Activated T-helper 2 cell treated with anti-CD3 and anti-CD28 coated beads, Interferon-gamma antibody, Interleukin-2, Interleukin-4, amounts not matched to agents 10 μg/mL and 5 μg/mL and 100 μg/mL, durations not matched to agents 14 hours and 24 hours and 36 hours (primary cell): ENCODE results near the gene RUFY1. TPM values are rescaled to one million over a fixed set of nuclear protein-coding genes. Genes with fewer than 3 reads are reported as not detected.
"Not testable (repeated sequence)": the region's sequence is repeated elsewhere in the genome, so short reads cannot be mapped to it uniquely, and the experiment has no call there.

Source experiments
- DNase-seq: peaks from one replicate; pipeline ENCODE4 v3.0.0; 2021; ENCODE audit warnings: low spot score
- H3K27ac Mint-ChIP-seq: one replicate; pipeline ENCODE4 v1.8.0; 2021; ENCODE audit warnings: mixed read lengths
- H3K27me3 Mint-ChIP-seq: one replicate; pipeline ENCODE4 v1.8.0; 2021; ENCODE audit warnings: low read depth, mixed read lengths
- H3K36me3 Mint-ChIP-seq: one replicate; pipeline ENCODE4 v1.8.0; 2021; ENCODE audit warnings: low read depth, mixed read lengths
- H3K4me1 Mint-ChIP-seq: one replicate; pipeline ENCODE4 v1.8.0; 2021; ENCODE audit warnings: low read depth, mixed read lengths
- H3K4me3 Mint-ChIP-seq: one replicate; pipeline ENCODE4 v1.8.0; 2021; ENCODE audit warnings: low read depth, mild to moderate bottlenecking, moderate library complexity, mixed read lengths
- H3K9me3 Mint-ChIP-seq: one replicate; pipeline ENCODE4 v1.8.0; 2021; ENCODE audit warnings: mixed read lengths
- intact Hi-C: fragments of 100-400 bp; cut with micrococcal nuclease; formaldehyde crosslinking; loops from one replicate; pipeline ENCODE4 v1.15.1; 2023
- total RNA-seq: library from RNA; stranded (reverse); gene quantifications from 2 replicates; pipeline ENCODE4 v1.2.3, GENCODE V29; 2022

The RUFY1 gene
- total RNA-seq, 1 donor from 2014 or later, result 42.0 TPM

GRCh38 chr5:179621551-179622214, 71.3 kb downstream of the RUFY1 start:
- Mint-ChIP-seq H3K27me3 (no peaks in the 10 kb centered on the region), H3K4me3 (peak overlapping the region; percentile 98), H3K9me3 (no peaks in the 10 kb centered on the region), H3K27ac (peak overlapping the region; percentile 81), H3K36me3 (peaks cover 68% of the 10 kb centered on the region), H3K4me1 (peaks cover 53% of the 10 kb centered on the region)
- DNase-seq, result no peak
- intact Hi-C loops, result loop anchor here (2.0 to 10.0 kb wide), 6 partner anchors 71 to 1623 kb away; partner anchors contain the start of genes CLK4, RACK1, RUFY1 and SQSTM1

- Mint-ChIP-seq H3K9me3 (no peaks in the 10 kb centered on the region), H3K4me3 (peak within 1 kb of the TSS; percentile 98), H3K4me1 (peaks cover 38% of the 10 kb centered on the region), H3K36me3 (peaks cover 52% of the 10 kb centered on the region), H3K27ac (peak within 1 kb of the TSS; percentile 99), H3K27me3 (no peaks in the 10 kb centered on the region)
- intact Hi-C loops, result loop anchor here (1.0 to 10.0 kb wide), 10 partner anchors 55 to 1622 kb away; partner anchors contain the start of genes CANX, CLK4, MAML1 and RACK1
- DNase-seq, result peak; percentile 98
Measured at GRCh38 chr5:179623003-179623905, 72.9 kb downstream of the RUFY1 start, which contains the start of gene HNRNPH1. HNRNPH1 (minus strand) TSS chr5:179623671; CDS start chr5:179623133, 538 bp downstream.

- Mint-ChIP-seq H3K9me3 (no peaks in the 10 kb centered on the region), H3K36me3 (peaks cover 43% of the 10 kb centered on the region), H3K27me3 (no peaks in the 10 kb centered on the region), H3K4me3 (peak overlapping the region; percentile 98), H3K4me1 (peaks cover 35% of the 10 kb centered on the region), H3K27ac (peak overlapping the region; percentile 99)
- peak; percentile 54 for DNase-seq
- intact Hi-C loops, result loop anchor here (1.0 to 10.0 kb wide), 10 partner anchors 54 to 1621 kb away; partner anchors contain the start of genes CANX, CLK4, MAML1 and RACK1
Measured at GRCh38 chr5:179623906-179624741, 73.8 kb downstream of the RUFY1 start.

- no peaks in the 10 kb centered on the region for H3K9me3 Mint-ChIP-seq
Measured at GRCh38 chr5:179624841-179625271, 74.5 kb downstream of the RUFY1 start.

GRCh38 chr5:179633501-179634369, 83.4 kb downstream of the RUFY1 start:
- H3K27ac Mint-ChIP-seq, DNase-seq, H3K4me3 Mint-ChIP-seq, H3K27me3 Mint-ChIP-seq, H3K36me3 Mint-ChIP-seq, intact Hi-C loops, H3K4me1 Mint-ChIP-seq, H3K9me3 Mint-ChIP-seq: not testable (repeated sequence)

More at GRCh38 chr5:179624841-179625271, 74.5 kb downstream of the RUFY1 start:
- no peak for DNase-seq
- Mint-ChIP-seq H3K4me3 (peak overlapping the region; percentile 98), H3K27me3 (no peaks in the 10 kb centered on the region), H3K36me3 (peaks cover 37% of the 10 kb centered on the region), H3K27ac (peak overlapping the region; percentile 99), H3K4me1 (peaks cover 31% of the 10 kb centered on the region)
- intact Hi-C loops, result loop anchor here (5.0 to 10.0 kb wide), 5 partner anchors 177 to 1620 kb away; partner anchors contain the start of genes CLK4, RACK1 and SQSTM1

- H3K36me3 Mint-ChIP-seq, H3K9me3 Mint-ChIP-seq, H3K4me1 Mint-ChIP-seq, H3K27me3 Mint-ChIP-seq, H3K27ac Mint-ChIP-seq, DNase-seq, intact Hi-C loops, H3K4me3 Mint-ChIP-seq: not testable (repeated sequence)
Measured at GRCh38 chr5:179634370-179635172, 84.2 kb downstream of the RUFY1 start.

- intact Hi-C loops, H3K9me3 Mint-ChIP-seq, H3K27ac Mint-ChIP-seq, H3K4me1 Mint-ChIP-seq, H3K36me3 Mint-ChIP-seq, DNase-seq, H3K4me3 Mint-ChIP-seq, H3K27me3 Mint-ChIP-seq: not testable (repeated sequence)
Measured at GRCh38 chr5:179639296-179639695, 88.9 kb downstream of the RUFY1 start.

- H3K9me3 Mint-ChIP-seq, H3K36me3 Mint-ChIP-seq, H3K4me3 Mint-ChIP-seq, DNase-seq, H3K27me3 Mint-ChIP-seq, H3K4me1 Mint-ChIP-seq, H3K27ac Mint-ChIP-seq, intact Hi-C loops: not testable (repeated sequence)
Measured at GRCh38 chr5:179641745-179642144, 91.4 kb downstream of the RUFY1 start.

GRCh38 chr5:179642626-179643025, 92.3 kb downstream of the RUFY1 start:
- H3K9me3 Mint-ChIP-seq, H3K36me3 Mint-ChIP-seq, H3K27ac Mint-ChIP-seq, H3K4me1 Mint-ChIP-seq, DNase-seq, intact Hi-C loops, H3K4me3 Mint-ChIP-seq, H3K27me3 Mint-ChIP-seq: not testable (repeated sequence)

GRCh38 chr5:179643141-179643920, 93.0 kb downstream of the RUFY1 start:
- intact Hi-C loops, H3K4me1 Mint-ChIP-seq, H3K27me3 Mint-ChIP-seq, DNase-seq, H3K36me3 Mint-ChIP-seq, H3K27ac Mint-ChIP-seq, H3K9me3 Mint-ChIP-seq, H3K4me3 Mint-ChIP-seq: not testable (repeated sequence)
